GM12874 (cell line): Measurements from ENCODE around the gene BMAL1.

ENCODE experiments used
- CTCF ChIP-seq: IDR thresholded peaks from 2 replicates; pipeline ENCODE4 v1.5.1; 2011; ENCODE audit warnings: low read depth, mild to moderate bottlenecking, control low read depth, low read length, moderate library complexity; ENCODE audit not compliant: insufficient read depth

The BMAL1 gene

DNA sequence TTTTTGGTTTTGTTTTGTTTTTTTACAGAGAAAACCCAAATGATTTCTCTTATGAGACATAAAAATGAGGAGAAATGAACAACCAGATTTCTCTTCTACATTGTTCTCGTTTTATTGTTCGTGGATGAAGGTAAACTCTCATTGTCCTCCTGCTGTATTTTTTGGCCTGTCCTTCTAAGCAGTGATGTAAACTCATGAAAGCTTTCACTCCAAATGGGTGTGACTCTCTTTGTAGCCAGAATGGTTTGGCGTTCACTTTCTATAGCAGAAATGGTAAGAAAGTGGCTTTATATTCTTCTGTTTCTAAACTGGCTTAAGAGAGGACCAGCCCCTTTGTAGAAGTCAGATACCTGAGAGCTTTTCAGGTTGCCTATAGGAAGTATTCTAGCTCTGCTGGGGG, 15.5 kb upstream of the BMAL1 start:
- TF ChIP-seq CTCF = no peak

GRCh38 chr11:13268791-13269190, 8.8 kb upstream of the BMAL1 start:
- no peak for TF ChIP-seq CTCF

GRCh38 chr11:13269775-13270174, 7.8 kb upstream of the BMAL1 start:
- TF ChIP-seq CTCF = no peak

GRCh38 chr11:13271060-13271693, 6.4 kb upstream of the BMAL1 start:
- no peak for TF ChIP-seq CTCF

- TF ChIP-seq CTCF = no peak
These were observed 1.1 kb upstream of the BMAL1 start for GRCh38 chr11:13276454-13276831.

DNA sequence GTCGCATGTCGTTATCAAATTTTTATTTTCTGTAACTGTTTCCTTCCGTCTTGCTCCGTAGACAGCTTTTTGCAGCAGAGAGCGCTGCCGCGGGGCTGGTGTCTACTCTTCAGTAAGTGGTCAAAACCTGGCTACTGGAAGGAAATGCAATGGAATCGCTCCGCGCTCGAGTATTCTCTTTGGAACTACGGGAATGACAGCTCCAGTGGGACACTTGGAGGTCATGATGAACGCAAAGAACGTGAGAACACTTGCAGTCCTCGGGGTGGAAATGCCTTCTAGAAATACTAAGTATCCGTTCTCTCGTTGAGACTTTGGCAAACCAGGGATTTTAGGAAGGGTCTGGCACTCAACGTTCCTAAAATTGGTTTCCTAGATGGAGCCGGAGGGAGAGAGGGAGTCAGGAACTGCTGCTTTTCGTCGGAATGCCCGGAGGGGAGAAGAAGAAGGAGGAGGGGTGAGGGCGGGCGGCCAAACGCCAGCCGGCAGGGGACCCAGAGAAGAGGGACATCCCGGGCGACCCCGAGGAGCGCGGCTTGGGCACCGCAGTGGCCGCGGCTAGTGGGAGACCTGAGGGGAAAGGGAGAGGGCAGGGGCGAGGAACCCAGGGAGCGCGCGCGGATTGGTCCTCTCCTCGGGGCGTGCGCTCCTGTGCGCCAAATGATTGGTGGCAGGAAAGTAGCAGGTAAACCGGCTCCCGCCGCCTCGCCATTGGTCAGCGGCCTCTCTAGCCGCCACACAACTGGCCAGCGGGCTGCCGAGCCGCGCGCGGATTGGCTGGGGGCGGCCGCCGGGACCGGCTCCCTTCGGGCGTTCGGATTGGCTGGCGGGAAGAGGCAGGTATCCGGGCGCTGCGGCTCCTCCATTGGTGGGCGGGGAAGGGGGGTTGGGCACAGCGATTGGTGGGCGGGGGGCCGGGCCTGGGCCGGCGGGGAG, 490 bp upstream of the BMAL1 start:
- no peak for TF ChIP-seq CTCF

GRCh38 chr11:13278609-13279486, 1.3 kb downstream of the BMAL1 start:
- no peak for TF ChIP-seq CTCF
